GM13977 (cell line): Measurements from ENCODE around the gene CDKN1B.
A peak's percentile ranks its signal among the peaks of the same experiment; 100 is the strongest.

Experiments
- DNase-seq: peaks from one replicate; pipeline ENCODE4 v3.0.0; 2012; ENCODE audit warnings: low spot score
- in situ Hi-C: fragments of 300-500 bp; cut with MboI; formaldehyde crosslinking; loops from one replicate; pipeline ENCODE4 v1.12.0; 2022; ENCODE audit warnings: low sequenced_read_pairs, low pct_unique_long_range_greater_than_20kb, mixed read lengths, inconsistent platforms; ENCODE audit not compliant: unreplicated experiment
- TF ChIP-seq, protein P1 (sequence below): IDR thresholded peaks from 2 replicates; pipeline ENCODE4 v1.5.1; 2012; ENCODE audit warnings: mild to moderate bottlenecking, control low read depth; ENCODE audit not compliant: insufficient read depth; ENCODE audit errors: extremely low read depth, missing control alignments

CDKN1B gene

DNA sequence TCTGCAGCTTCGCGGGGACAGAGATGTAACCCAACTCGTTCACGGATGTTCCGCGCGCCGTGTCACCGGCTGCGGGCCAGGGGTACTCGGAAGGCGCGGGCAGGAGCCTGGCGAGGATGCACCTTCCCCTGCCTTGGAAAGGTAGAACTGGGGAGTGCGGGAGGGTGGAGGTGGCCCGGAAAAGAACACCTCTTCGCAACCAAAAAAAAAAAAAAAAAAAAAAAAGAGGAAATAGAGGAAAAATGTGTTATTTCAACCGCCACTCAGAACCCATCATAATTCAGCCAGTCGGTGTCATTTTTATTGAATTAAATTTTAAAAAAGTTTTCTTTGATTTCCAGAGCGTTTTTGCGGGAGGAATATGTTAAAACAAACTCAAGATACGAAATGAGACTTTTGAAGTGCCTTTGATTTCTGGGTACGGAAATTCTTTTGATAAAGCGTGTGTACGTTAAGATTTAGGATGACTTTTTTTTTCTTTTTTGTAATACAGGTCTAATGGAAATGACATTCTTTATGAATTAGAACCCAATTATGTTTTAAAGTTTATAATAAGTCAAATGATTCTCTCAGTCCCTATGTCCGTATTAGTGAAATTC is 8.9 kb downstream of the CDKN1B start:
- DNase-seq, result no peak
- TF ChIP-seq, protein P1, sequence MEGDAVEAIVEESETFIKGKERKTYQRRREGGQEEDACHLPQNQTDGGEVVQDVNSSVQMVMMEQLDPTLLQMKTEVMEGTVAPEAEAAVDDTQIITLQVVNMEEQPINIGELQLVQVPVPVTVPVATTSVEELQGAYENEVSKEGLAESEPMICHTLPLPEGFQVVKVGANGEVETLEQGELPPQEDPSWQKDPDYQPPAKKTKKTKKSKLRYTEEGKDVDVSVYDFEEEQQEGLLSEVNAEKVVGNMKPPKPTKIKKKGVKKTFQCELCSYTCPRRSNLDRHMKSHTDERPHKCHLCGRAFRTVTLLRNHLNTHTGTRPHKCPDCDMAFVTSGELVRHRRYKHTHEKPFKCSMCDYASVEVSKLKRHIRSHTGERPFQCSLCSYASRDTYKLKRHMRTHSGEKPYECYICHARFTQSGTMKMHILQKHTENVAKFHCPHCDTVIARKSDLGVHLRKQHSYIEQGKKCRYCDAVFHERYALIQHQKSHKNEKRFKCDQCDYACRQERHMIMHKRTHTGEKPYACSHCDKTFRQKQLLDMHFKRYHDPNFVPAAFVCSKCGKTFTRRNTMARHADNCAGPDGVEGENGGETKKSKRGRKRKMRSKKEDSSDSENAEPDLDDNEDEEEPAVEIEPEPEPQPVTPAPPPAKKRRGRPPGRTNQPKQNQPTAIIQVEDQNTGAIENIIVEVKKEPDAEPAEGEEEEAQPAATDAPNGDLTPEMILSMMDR, result no peak
- in situ Hi-C loops, result no loop called here

DNA sequence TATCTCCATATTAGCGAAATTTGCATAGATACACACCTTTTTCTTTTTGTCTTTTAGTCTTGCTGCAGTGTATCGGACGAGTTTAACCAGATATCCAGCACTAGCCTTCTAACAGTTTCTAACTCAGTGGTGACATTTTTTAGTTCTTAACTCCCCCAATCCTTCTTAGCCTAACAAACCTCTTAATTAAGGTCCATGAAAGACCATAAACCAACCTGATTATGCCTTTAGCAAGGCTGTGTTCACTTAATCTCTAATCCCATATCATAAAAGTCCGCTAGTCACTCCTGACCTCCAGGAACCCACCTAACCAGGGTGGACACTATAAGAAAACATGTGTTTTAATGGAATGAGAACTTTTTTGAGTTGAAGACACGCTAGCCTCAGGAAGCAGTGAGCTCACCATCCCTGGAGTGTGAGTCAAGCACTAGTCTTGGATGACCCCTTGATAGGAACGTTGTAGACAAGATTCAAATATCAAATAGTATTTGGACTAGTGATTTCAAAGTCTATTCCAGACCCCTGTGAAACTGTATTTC is 9.5 kb downstream of the CDKN1B start:
- TF ChIP-seq, protein P1, result no peak
- in situ Hi-C loops, result no loop called here
- DNase-seq, result peak; percentile 31

GRCh38 chr12:12731178-12731577 is 14.0 kb downstream of the CDKN1B start:
- TF ChIP-seq, protein P1, result no peak
- in situ Hi-C loops, result no loop called here
- DNase-seq, result no peak

- TF ChIP-seq, protein P1, result no peak
- in situ Hi-C loops, result no loop called here
- DNase-seq, result no peak
Observed at GRCh38 chr12:12731785-12732184, 14.6 kb downstream of the CDKN1B start.

GRCh38 chr12:12733118-12733517 is 15.9 kb downstream of the CDKN1B start:
- TF ChIP-seq, protein P1, result no peak
- no peak for DNase-seq

GRCh38 chr12:12734054-12734453 is 16.9 kb downstream of the CDKN1B start:
- no peak for DNase-seq
- in situ Hi-C loops, result no loop called here
- TF ChIP-seq, protein P1, result no peak

More at GRCh38 chr12:12733118-12733517, 15.9 kb downstream of the CDKN1B start:
- in situ Hi-C loops, result no loop called here
